ENCODE measurements around the gene WNK2.

Gene WNK2

GRCh38 chr9:93185266-93186214, 1.6 kb downstream of the WNK2 start:
- no peak for DNase-seq (ENCODE audit: low read depth in 2 of 2)

- DNase-seq (ENCODE audit: low read depth in 2 of 2), result no peak
Observed at GRCh38 chr9:93186215-93186945, 2.4 kb downstream of the WNK2 start.

- DNase-seq (ENCODE audit: low read depth in 2 of 2), result no peak
Observed at GRCh38 chr9:93187047-93187446, 3.1 kb downstream of the WNK2 start.

- no peak for DNase-seq (ENCODE audit: low read depth in 2 of 2)
Observed at GRCh38 chr9:93187574-93187973, 3.6 kb downstream of the WNK2 start.

- no peak for DNase-seq (ENCODE audit: low read depth in 2 of 2)
Observed at GRCh38 chr9:93188426-93189368, 4.8 kb downstream of the WNK2 start.

- DNase-seq (ENCODE audit: low read depth in 2 of 2), result no peak
Observed at GRCh38 chr9:93189369-93190132, 5.6 kb downstream of the WNK2 start.

- DNase-seq (ENCODE audit: low read depth in 2 of 2), result no peak
Observed at GRCh38 chr9:93190133-93190525, 6.2 kb downstream of the WNK2 start.

- no peak for DNase-seq (ENCODE audit: low read depth in 2 of 2)
Observed at GRCh38 chr9:93190656-93191353, 6.9 kb downstream of the WNK2 start.

- DNase-seq (ENCODE audit: low read depth in 2 of 2), result no peak
Observed at GRCh38 chr9:93191354-93191660, 7.4 kb downstream of the WNK2 start.

GRCh38 chr9:93192721-93193387, 8.9 kb downstream of the WNK2 start:
- DNase-seq (ENCODE audit: low read depth in 2 of 2), result no peak

GRCh38 chr9:93193388-93194220, 9.7 kb downstream of the WNK2 start:
- no peak for DNase-seq (ENCODE audit: low read depth in 2 of 2)

GRCh38 chr9:93194221-93194625, 10.3 kb downstream of the WNK2 start:
- DNase-seq (ENCODE audit: low read depth in 2 of 2), result no peak

GRCh38 chr9:93194641-93195040, 10.7 kb downstream of the WNK2 start:
- DNase-seq (ENCODE audit: low read depth in 2 of 2), result no peak

- no peak for DNase-seq (ENCODE audit: low read depth in 2 of 2)
Observed at GRCh38 chr9:93196096-93197055, 12.4 kb downstream of the WNK2 start.

GRCh38 chr9:93197670-93198069, 13.7 kb downstream of the WNK2 start:
- no peak for DNase-seq (ENCODE audit: low read depth in 2 of 2)

GRCh38 chr9:93198117-93198837, 14.3 kb downstream of the WNK2 start:
- DNase-seq (ENCODE audit: low read depth in 2 of 2), result no peak
